CD4-positive, CD25-positive, alpha-beta regulatory T cell (primary cell): ENCODE measurements around the gene LSM4. TPM values are rescaled to one million over a fixed set of nuclear protein-coding genes. Genes with fewer than 3 reads are reported as not detected.

Experiments used
- ATAC-seq, 2 donors: fragments of 150-1000 bp; cut with Tn5 transposase; one replicate each; pipeline ENCODE4 v1.10.0; 2021; ENCODE audit warnings: low read depth in 2 of 2, moderate number of reproducible peaks in 2 of 2, moderate library complexity in 1 of 2
- DNase-seq, 3 donors: peaks; one replicate each; pipeline versions ENCODE4 v3.0.0 to v3.0.0-alpha.2; 2012 to 2022; ENCODE audit warnings: mixed read lengths in 1 of 3
- H3K27ac ChIP-seq: one replicate; pipeline ENCODE4 v1.7.0; 2013; ENCODE audit warnings: mild to moderate bottlenecking, low read length; ENCODE audit not compliant: insufficient read depth, poor library complexity, severe bottlenecking
- H3K27me3 ChIP-seq: one replicate; pipeline ENCODE4 v1.7.0; 2013; ENCODE audit warnings: low read length; ENCODE audit not compliant: control insufficient read depth, insufficient read depth
- H3K36me3 ChIP-seq: one replicate; pipeline ENCODE4 v1.7.0; 2013; ENCODE audit warnings: mild to moderate bottlenecking, low read length, moderate library complexity; ENCODE audit not compliant: control insufficient read depth, insufficient read depth
- H3K4me1 ChIP-seq: 2 replicates; pipeline ENCODE4 v1.7.0; 2013; ENCODE audit warnings: mild to moderate bottlenecking, low read length; ENCODE audit not compliant: insufficient read depth, control insufficient read depth, poor library complexity, severe bottlenecking
- H3K4me3 ChIP-seq: one replicate; pipeline ENCODE4 v1.7.0; 2013; ENCODE audit warnings: low read depth, mild to moderate bottlenecking, low read length, moderate library complexity
- H3K9me3 ChIP-seq, 2 experiments: 1 replicate in 1 of 2; 2 replicates in 1 of 2; pipeline ENCODE4 v1.7.0; 2013; ENCODE audit warnings: low read length in 2 of 2, mild to moderate bottlenecking in 1 of 2, moderate library complexity in 1 of 2; ENCODE audit not compliant: control insufficient read depth in 2 of 2
- H3K27ac Mint-ChIP-seq, 3 donors: one replicate each; pipeline ENCODE4 v1.8.0; 2020 to 2022; ENCODE audit warnings: mild to moderate bottlenecking in 3 of 3, mixed read lengths in 3 of 3, moderate library complexity in 2 of 3
- H3K27me3 Mint-ChIP-seq: one replicate; pipeline ENCODE4 v1.8.0; 2022; ENCODE audit warnings: mild to moderate bottlenecking, mixed read lengths
- H3K36me3 Mint-ChIP-seq: one replicate; pipeline ENCODE4 v1.8.0; 2020; ENCODE audit warnings: mixed read lengths
- H3K4me1 Mint-ChIP-seq, 4 donors: one replicate each; pipeline ENCODE4 v1.8.0; 2020 to 2022; ENCODE audit warnings: mixed read lengths in 4 of 4, mild to moderate bottlenecking in 1 of 4
- H3K4me3 Mint-ChIP-seq, 4 donors: one replicate each; pipeline ENCODE4 v1.8.0; 2020 to 2022; ENCODE audit warnings: mild to moderate bottlenecking in 4 of 4, mixed read lengths in 4 of 4, moderate library complexity in 3 of 4
- H3K9me3 Mint-ChIP-seq, 7 donors: one replicate each; pipeline ENCODE4 v1.8.0; 2020 to 2022; ENCODE audit warnings: mixed read lengths in 7 of 7, mild to moderate bottlenecking in 3 of 7, moderate library complexity in 2 of 7
- polyA plus RNA-seq, 4 donors: library from polyadenylated mRNA; unstranded; fragments of 300-500 nt; fragmentation: Illumina TruSeq; gene quantifications; one replicate each; pipeline ENCODE4 v1.2.3, GENCODE V29; 2021
- total RNA-seq: library from RNA; stranded (reverse); gene quantifications from one replicate; pipeline ENCODE4 v1.2.3, GENCODE V29; 2022

Gene LSM4
- total and polyA plus RNA-seq, 5 donors from 2014 or later: 45.6 to 118 (median 116) TPM

DNA sequence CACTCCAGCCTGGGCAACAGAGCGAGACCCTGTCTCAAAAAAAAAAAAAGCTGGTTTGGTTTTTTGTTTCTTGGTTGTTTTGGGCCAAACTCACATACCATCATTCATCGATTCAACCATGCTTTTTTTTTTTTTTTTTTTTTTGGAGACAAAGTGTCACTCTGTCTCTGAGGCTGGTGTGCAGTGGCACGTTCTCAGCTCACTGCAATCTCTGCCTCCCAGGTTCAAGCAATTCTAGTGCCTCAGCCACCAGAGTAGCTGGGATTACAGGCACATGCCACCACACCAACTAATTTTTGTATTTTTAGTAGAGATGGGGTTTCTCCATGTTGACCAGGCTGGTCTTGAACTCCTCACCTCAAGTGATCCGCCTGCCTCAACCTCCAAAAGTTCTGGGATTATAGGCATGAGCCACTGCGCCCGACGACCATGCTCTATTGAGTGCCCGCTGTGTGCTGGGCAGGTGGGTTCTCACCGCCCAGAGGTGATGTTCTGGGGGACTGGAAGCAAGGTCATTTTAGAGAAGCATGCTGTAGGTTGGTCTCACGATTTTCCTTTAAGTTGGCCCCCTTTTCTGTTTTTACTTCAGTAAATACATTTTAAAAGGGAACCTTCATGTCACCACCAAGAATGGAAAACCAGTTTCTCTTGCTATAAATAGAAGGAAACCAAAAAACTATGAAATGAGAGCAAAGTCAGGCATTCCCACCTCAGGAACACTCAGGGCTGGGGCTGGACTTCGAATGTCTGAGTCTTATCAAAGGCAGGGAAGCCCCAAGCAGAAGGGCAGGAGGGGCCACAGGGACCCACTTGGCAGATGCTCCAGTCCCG is 33.2 kb downstream of the LSM4 start:
- peaks cover 5% of the 10 kb centered on the region for H3K27me3 Mint-ChIP-seq
- no peaks in the 10 kb centered on the region for H3K36me3 Mint-ChIP-seq
- ATAC-seq (no peak), DNase-seq (no peak)
- H3K9me3 ChIP-seq: no peaks in the 10 kb centered on the region
- H3K9me3 Mint-ChIP-seq: peaks cover 0 to 2% (median 0%) of the 10 kb centered on the region in 7 donors
- H3K4me3 Mint-ChIP-seq: peak overlapping the region; percentile 75 to 93 (median 84)
- no peaks in the 10 kb centered on the region for H3K27me3 ChIP-seq
- H3K4me1 Mint-ChIP-seq: peaks cover 18 to 71% (median 41%) of the 10 kb centered on the region in 4 donors
- H3K27ac ChIP-seq: peak overlapping the region; percentile 99
- H3K4me3 ChIP-seq: no peak overlapping the region
- H3K36me3 ChIP-seq: no peaks in the 10 kb centered on the region
- peak overlapping the region; percentile 93 to 100 (median 99) for H3K27ac Mint-ChIP-seq
- H3K4me1 ChIP-seq: peaks cover 64% of the 10 kb centered on the region

GRCh38 chr19:18287836-18288772 is 34.8 kb downstream of the LSM4 start:
- no peak overlapping the region for H3K27ac ChIP-seq
- H3K9me3 Mint-ChIP-seq: peaks cover 0 to 2% (median 0%) of the 10 kb centered on the region in 7 donors
- H3K4me3 ChIP-seq: no peak overlapping the region
- no peaks in the 10 kb centered on the region for H3K36me3 Mint-ChIP-seq
- H3K4me3 Mint-ChIP-seq: peak overlapping the region in 1 of 4 donors; percentile 54
- H3K4me1 Mint-ChIP-seq: peaks cover 17 to 64% (median 33%) of the 10 kb centered on the region in 4 donors
- peaks cover 56% of the 10 kb centered on the region for H3K4me1 ChIP-seq
- peak overlapping the region in 1 of 3 donors; percentile 43 for H3K27ac Mint-ChIP-seq
- H3K27me3 ChIP-seq: no peaks in the 10 kb centered on the region
- ATAC-seq: no peak
- peaks cover 5% of the 10 kb centered on the region for H3K27me3 Mint-ChIP-seq
- no peak for DNase-seq
- no peaks in the 10 kb centered on the region for H3K36me3 ChIP-seq
- H3K9me3 ChIP-seq: no peaks in the 10 kb centered on the region

GRCh38 chr19:18286973-18287635 is 35.8 kb downstream of the LSM4 start:
- ATAC-seq (no peak), DNase-seq (no peak)
- H3K27ac ChIP-seq: no peak overlapping the region
- H3K9me3 ChIP-seq: no peaks in the 10 kb centered on the region
- H3K4me3 ChIP-seq: no peak overlapping the region
- Mint-ChIP-seq H3K9me3 (peaks cover 0 to 2% (median 0%) of the 10 kb centered on the region in 7 donors), H3K27ac (peak overlapping the region in 2 of 3 donors; percentile 88 to 95), H3K4me1 (peaks cover 14 to 66% (median 36%) of the 10 kb centered on the region in 4 donors), H3K4me3 (peak overlapping the region in 2 of 4 donors; percentile 54 to 75), H3K36me3 (no peaks in the 10 kb centered on the region), H3K27me3 (peaks cover 5% of the 10 kb centered on the region)
- H3K36me3 ChIP-seq: no peaks in the 10 kb centered on the region
- H3K27me3 ChIP-seq: no peaks in the 10 kb centered on the region
- H3K4me1 ChIP-seq: peaks cover 57% of the 10 kb centered on the region

DNA sequence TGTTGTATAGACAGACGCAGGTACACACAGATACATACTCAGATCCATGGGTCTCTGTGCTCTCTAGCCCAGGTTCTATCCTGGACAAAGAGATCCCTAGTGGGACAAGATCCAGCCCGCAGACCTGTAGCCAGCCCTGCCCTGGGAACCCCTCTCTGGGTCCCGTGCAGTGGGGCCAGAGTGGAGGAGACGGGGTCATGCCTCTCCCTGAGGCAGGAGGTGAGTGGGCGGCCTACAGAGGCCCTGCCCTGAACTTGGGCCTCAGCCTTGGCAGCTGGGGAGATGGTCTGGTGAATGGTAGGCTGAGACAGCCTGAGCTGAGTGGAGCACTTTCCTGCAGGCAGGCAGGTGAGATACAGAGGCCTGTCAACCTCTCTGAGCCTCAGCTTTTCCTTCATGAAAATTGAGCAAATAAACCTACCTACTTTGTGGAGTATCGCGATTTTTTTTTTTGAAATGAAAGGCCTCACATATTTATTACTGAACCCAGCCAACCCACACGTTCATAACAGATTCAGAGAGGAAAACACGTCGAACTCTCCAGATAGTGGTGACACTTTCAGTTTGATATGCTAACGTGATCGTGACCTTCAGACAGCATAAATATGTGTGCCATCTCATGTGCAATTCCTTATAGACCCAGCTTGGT is 38.0 kb downstream of the LSM4 start:
- peak overlapping the region; percentile 92 to 96 (median 93) for H3K27ac Mint-ChIP-seq
- H3K27me3 ChIP-seq: no peaks in the 10 kb centered on the region
- H3K4me3 ChIP-seq: peak overlapping the region; percentile 57
- H3K4me1 Mint-ChIP-seq: peaks cover 6 to 50% (median 26%) of the 10 kb centered on the region in 4 donors
- H3K9me3 Mint-ChIP-seq: peaks cover 0 to 4% (median 2%) of the 10 kb centered on the region in 7 donors
- H3K9me3 ChIP-seq: no peaks in the 10 kb centered on the region
- H3K36me3 Mint-ChIP-seq: no peaks in the 10 kb centered on the region
- H3K27me3 Mint-ChIP-seq: peaks cover 2% of the 10 kb centered on the region
- no peaks in the 10 kb centered on the region for H3K36me3 ChIP-seq
- H3K27ac ChIP-seq: peak overlapping the region; percentile 79
- H3K4me1 ChIP-seq: peaks cover 36% of the 10 kb centered on the region
- DNase-seq (peak in 2 of 3 donors; percentile 47 to 81), ATAC-seq (no peak)
- peak overlapping the region; percentile 44 to 77 (median 74) for H3K4me3 Mint-ChIP-seq

- H3K4me1 Mint-ChIP-seq: peaks cover 9 to 51% (median 29%) of the 10 kb centered on the region in 4 donors
- peaks cover 0 to 8% (median 2%) of the 10 kb centered on the region in 7 donors for H3K9me3 Mint-ChIP-seq
- H3K36me3 Mint-ChIP-seq: peaks cover 9% of the 10 kb centered on the region
- peak overlapping the region; percentile 94 to 98 (median 96) for H3K27ac Mint-ChIP-seq
- no peak for ATAC-seq
- H3K4me3 Mint-ChIP-seq: peak overlapping the region in 3 of 4 donors; percentile 75 to 91 (median 86)
- H3K36me3 ChIP-seq: peaks cover 8% of the 10 kb centered on the region
- H3K4me1 ChIP-seq: peaks cover 43% of the 10 kb centered on the region
- no peak overlapping the region for H3K4me3 ChIP-seq
- H3K9me3 ChIP-seq: no peaks in the 10 kb centered on the region
- no peaks in the 10 kb centered on the region for H3K27me3 ChIP-seq
- peaks cover 10% of the 10 kb centered on the region for H3K27me3 Mint-ChIP-seq
- peak overlapping the region; percentile 99 for H3K27ac ChIP-seq
- no peak for DNase-seq
These were observed 39.5 kb downstream of the LSM4 start for GRCh38 chr19:18283338-18283737.

DNA sequence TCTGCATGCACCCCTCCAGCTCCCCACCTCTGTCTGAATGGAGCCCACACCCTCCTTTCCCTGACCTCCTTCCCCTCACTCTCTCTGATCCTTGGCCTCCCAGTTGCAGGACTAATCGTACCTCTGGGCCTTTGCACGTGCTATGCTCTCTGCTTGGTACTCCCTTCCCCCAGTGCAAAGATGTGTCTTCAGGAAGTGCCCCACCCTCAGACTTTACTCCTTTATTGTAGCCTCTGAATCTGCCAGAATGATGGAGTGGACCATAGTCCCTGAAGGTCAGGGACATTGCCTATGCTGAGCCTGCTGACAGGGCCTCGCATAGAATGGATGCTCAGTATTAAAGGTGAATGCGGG is 40.1 kb downstream of the LSM4 start:
- no peaks in the 10 kb centered on the region for H3K9me3 ChIP-seq
- peak overlapping the region; percentile 86 to 98 (median 92) for H3K4me3 Mint-ChIP-seq
- no peaks in the 10 kb centered on the region for H3K27me3 ChIP-seq
- H3K27me3 Mint-ChIP-seq: peaks cover 15% of the 10 kb centered on the region
- H3K36me3 ChIP-seq: peaks cover 13% of the 10 kb centered on the region
- DNase-seq: peak in 1 of 3 donors; percentile 73
- peaks cover 9 to 55% (median 32%) of the 10 kb centered on the region in 4 donors for H3K4me1 Mint-ChIP-seq
- H3K4me1 ChIP-seq: peaks cover 49% of the 10 kb centered on the region
- peaks cover 9% of the 10 kb centered on the region for H3K36me3 Mint-ChIP-seq
- H3K4me3 ChIP-seq: peak overlapping the region; percentile 73
- peak overlapping the region; percentile 94 to 98 (median 96) for H3K27ac Mint-ChIP-seq
- ATAC-seq: no peak
- peak overlapping the region; percentile 99 for H3K27ac ChIP-seq
- H3K9me3 Mint-ChIP-seq: peaks cover 0 to 8% (median 2%) of the 10 kb centered on the region in 7 donors
